NT2/D1 (cell line): ENCODE data around the gene TNFRSF21.

Source experiments
- DNase-seq: peaks from one replicate; pipeline ENCODE4 v3.0.0-alpha.2; 2011; ENCODE audit warnings: low read depth, low spot score
- H3K27me3 ChIP-seq: 2 replicates; pipeline ENCODE4 v1.6.0; 2011; ENCODE audit warnings: mild to moderate bottlenecking; ENCODE audit not compliant: insufficient read length, insufficient read depth
- H3K36me3 ChIP-seq: 2 replicates; pipeline ENCODE4 v1.6.1; 2011; ENCODE audit warnings: mild to moderate bottlenecking, low read length, mixed read lengths; ENCODE audit not compliant: insufficient read depth, insufficient read length
- H3K4me1 ChIP-seq: 2 replicates; pipeline ENCODE4 v1.5.1; 2011; ENCODE audit not compliant: insufficient read depth, insufficient read length
- H3K4me3 ChIP-seq: 2 replicates; pipeline ENCODE4 v1.5.1; 2011; ENCODE audit warnings: low read depth; ENCODE audit not compliant: insufficient read length
- H3K9ac ChIP-seq: 2 replicates; pipeline ENCODE4 v1.6.0; 2011; ENCODE audit warnings: low read depth; ENCODE audit not compliant: insufficient read length
- H3K9me3 ChIP-seq: 2 replicates; pipeline ENCODE4 v1.5.1; 2011; ENCODE audit warnings: mild to moderate bottlenecking, low read length; ENCODE audit not compliant: insufficient read depth
- SUZ12 ChIP-seq: IDR thresholded peaks from 2 replicates; pipeline ENCODE4 v1.6.1; 2011; ENCODE audit not compliant: insufficient read length, insufficient read depth; ENCODE audit errors: extremely low read depth
- YY1 ChIP-seq: IDR thresholded peaks from 2 replicates; pipeline ENCODE4 v1.6.1; 2011; ENCODE audit not compliant: insufficient read length, insufficient read depth
- ZNF274 ChIP-seq: IDR thresholded peaks from 2 replicates; pipeline ENCODE4 v1.6.1; 2011; ENCODE audit warnings: mild to moderate bottlenecking, low read depth, low read length

TNFRSF21 gene

GRCh38 chr6:47251396-47251795 is 58.3 kb downstream of the TNFRSF21 start:
- peaks cover 68% of the 10 kb centered on the region for H3K36me3 ChIP-seq
- no peak for TF ChIP-seq ZNF274
- no peak for TF ChIP-seq YY1
- no peak for TF ChIP-seq SUZ12
- no peak overlapping the region for H3K9ac ChIP-seq
- H3K27me3 ChIP-seq = no peaks in the 10 kb centered on the region
- no peak overlapping the region for H3K4me3 ChIP-seq
- no peak for DNase-seq
- H3K4me1 ChIP-seq = no peaks in the 10 kb centered on the region
- no peaks in the 10 kb centered on the region for H3K9me3 ChIP-seq

- no peak overlapping the region for H3K9ac ChIP-seq
- peaks cover 69% of the 10 kb centered on the region for H3K36me3 ChIP-seq
- H3K27me3 ChIP-seq = no peaks in the 10 kb centered on the region
- TF ChIP-seq YY1 (no peak), ZNF274 (no peak), SUZ12 (no peak)
- no peaks in the 10 kb centered on the region for H3K4me1 ChIP-seq
- H3K4me3 ChIP-seq = no peak overlapping the region
- H3K9me3 ChIP-seq = no peaks in the 10 kb centered on the region
- no peak for DNase-seq
These were observed 59.4 kb downstream of the TNFRSF21 start for GRCh38 chr6:47250302-47250701.

- H3K4me3 ChIP-seq = no peak overlapping the region
- peaks cover 56% of the 10 kb centered on the region for H3K36me3 ChIP-seq
- no peak overlapping the region for H3K9ac ChIP-seq
- H3K9me3 ChIP-seq = no peaks in the 10 kb centered on the region
- no peak for DNase-seq
- H3K27me3 ChIP-seq = no peaks in the 10 kb centered on the region
- TF ChIP-seq YY1 = no peak
- TF ChIP-seq ZNF274 = no peak
- TF ChIP-seq SUZ12 = no peak
- no peaks in the 10 kb centered on the region for H3K4me1 ChIP-seq
These were observed 61.3 kb downstream of the TNFRSF21 start for GRCh38 chr6:47248446-47248845.

GRCh38 chr6:47247227-47247797 is 62.4 kb downstream of the TNFRSF21 start:
- no peak for DNase-seq
- no peaks in the 10 kb centered on the region for H3K27me3 ChIP-seq
- H3K4me3 ChIP-seq = no peak overlapping the region
- H3K36me3 ChIP-seq = peaks cover 45% of the 10 kb centered on the region
- no peaks in the 10 kb centered on the region for H3K9me3 ChIP-seq
- no peak overlapping the region for H3K9ac ChIP-seq
- H3K4me1 ChIP-seq = no peaks in the 10 kb centered on the region
- TF ChIP-seq SUZ12 (no peak), YY1 (no peak), ZNF274 (no peak)

GRCh38 chr6:47246551-47246950 is 63.2 kb downstream of the TNFRSF21 start:
- Histone ChIP-seq H3K4me1 (no peaks in the 10 kb centered on the region), H3K9ac (no peak overlapping the region), H3K4me3 (no peak overlapping the region), H3K27me3 (no peaks in the 10 kb centered on the region), H3K9me3 (no peaks in the 10 kb centered on the region), H3K36me3 (peaks cover 41% of the 10 kb centered on the region)
- DNase-seq = no peak
- TF ChIP-seq ZNF274 = no peak
- TF ChIP-seq YY1 = no peak
- no peak for TF ChIP-seq SUZ12

- Histone ChIP-seq H3K36me3 (peaks cover 34% of the 10 kb centered on the region), H3K9me3 (no peaks in the 10 kb centered on the region), H3K4me1 (no peaks in the 10 kb centered on the region), H3K27me3 (no peaks in the 10 kb centered on the region), H3K9ac (no peak overlapping the region), H3K4me3 (no peak overlapping the region)
- DNase-seq = no peak
- TF ChIP-seq ZNF274 = no peak
- TF ChIP-seq YY1 = no peak
- TF ChIP-seq SUZ12 = no peak
These were observed 63.8 kb downstream of the TNFRSF21 start for GRCh38 chr6:47245745-47246371.

GRCh38 chr6:47242483-47243386 is 67.0 kb downstream of the TNFRSF21 start:
- H3K4me3 ChIP-seq = no peak overlapping the region
- no peaks in the 10 kb centered on the region for H3K4me1 ChIP-seq

More at GRCh38 chr6:47242483-47243386, 67.0 kb downstream of the TNFRSF21 start:
- no peak for DNase-seq
- no peaks in the 10 kb centered on the region for H3K27me3 ChIP-seq
- TF ChIP-seq YY1 = no peak
- TF ChIP-seq SUZ12 = no peak
- TF ChIP-seq ZNF274 = no peak
- H3K9me3 ChIP-seq = no peaks in the 10 kb centered on the region
- no peak overlapping the region for H3K9ac ChIP-seq
- peaks cover 45% of the 10 kb centered on the region for H3K36me3 ChIP-seq
